RWPE2 (cell line): ENCODE data around the gene RPL10A.

Experiments
- ATAC-seq: fragments of 200-7000 bp; cut with Tn5 transposase; 3 replicates; pipeline ENCODE4 v1.9.1; 2021; ENCODE audit warnings: low read depth
- DNase-seq: peaks from one replicate; pipeline ENCODE4 v3.0.0-alpha.2; 2020; ENCODE audit warnings: low spot score
- H3K27ac ChIP-seq: fragments of 450-650 bp; 2 replicates; pipeline ENCODE4 v1.5.1; 2017; ENCODE audit warnings: mild to moderate bottlenecking; ENCODE audit not compliant: poor library complexity, severe bottlenecking
- H3K27me3 ChIP-seq: fragments of 250-450 bp; sonication (Bioruptor Pico); 2 replicates; pipeline ENCODE4 v1.5.1; 2021; ENCODE audit warnings: mild to moderate bottlenecking, moderate library complexity; ENCODE audit not compliant: insufficient read depth, poor library complexity, severe bottlenecking
- H3K36me3 ChIP-seq: fragments of 250-450 bp; sonication (Bioruptor Pico); 2 replicates; pipeline ENCODE4 v1.5.1; 2020; ENCODE audit warnings: low read depth, mild to moderate bottlenecking, moderate library complexity
- H3K4me1 ChIP-seq: fragments of 250-450 bp; sonication (Bioruptor Pico); 2 replicates; pipeline ENCODE4 v1.5.1; 2021; ENCODE audit warnings: mild to moderate bottlenecking, moderate library complexity; ENCODE audit not compliant: insufficient read depth, poor library complexity, severe bottlenecking
- H3K4me3 ChIP-seq: fragments of 250-450 bp; sonication (Bioruptor Pico); 2 replicates; pipeline ENCODE4 v1.5.1; 2021; ENCODE audit warnings: mild to moderate bottlenecking, moderate library complexity; ENCODE audit not compliant: severe bottlenecking
- H3K9me3 ChIP-seq: fragments of 250-450 bp; sonication (Bioruptor Pico); 2 replicates; pipeline ENCODE4 v1.5.1; 2021; ENCODE audit warnings: mild to moderate bottlenecking, moderate library complexity; ENCODE audit not compliant: severe bottlenecking
- TF ChIP-seq, protein P1 (sequence below): fragments of 450-650 bp; IDR thresholded peaks from one replicate; pipeline ENCODE4 v1.5.1; 2017; ENCODE audit warnings: mild to moderate bottlenecking, moderate library complexity; ENCODE audit not compliant: poor library complexity, severe bottlenecking

RPL10A gene

DNA sequence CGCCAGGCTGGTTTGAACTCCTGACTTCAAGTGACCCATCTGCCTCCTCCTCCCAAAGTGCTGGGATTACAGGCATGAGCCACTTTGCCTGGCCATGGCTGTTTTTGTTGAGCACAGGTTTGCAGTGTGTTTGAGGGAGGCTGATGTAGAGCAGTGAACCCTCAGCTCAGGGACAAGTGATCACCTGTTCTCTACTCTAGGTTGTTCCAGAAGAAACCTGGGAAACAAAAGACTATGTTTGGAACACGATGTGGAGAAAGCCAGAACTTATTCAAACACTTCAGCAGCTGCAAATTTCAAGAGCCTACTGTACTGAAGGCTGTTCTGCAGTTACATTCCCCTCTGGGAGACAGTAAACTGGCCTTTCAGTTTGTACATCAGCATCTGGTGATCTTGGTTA lies 39.8 kb downstream of the RPL10A start:
- H3K27me3 ChIP-seq = no peaks in the 10 kb centered on the region
- no peak overlapping the region for H3K4me3 ChIP-seq
- DNase-seq (no peak), ATAC-seq (no peak)
- H3K9me3 ChIP-seq = no peaks in the 10 kb centered on the region
- H3K4me1 ChIP-seq = no peaks in the 10 kb centered on the region
- H3K36me3 ChIP-seq = no peaks in the 10 kb centered on the region
- H3K27ac ChIP-seq = no peak overlapping the region
- TF ChIP-seq, protein P1, sequence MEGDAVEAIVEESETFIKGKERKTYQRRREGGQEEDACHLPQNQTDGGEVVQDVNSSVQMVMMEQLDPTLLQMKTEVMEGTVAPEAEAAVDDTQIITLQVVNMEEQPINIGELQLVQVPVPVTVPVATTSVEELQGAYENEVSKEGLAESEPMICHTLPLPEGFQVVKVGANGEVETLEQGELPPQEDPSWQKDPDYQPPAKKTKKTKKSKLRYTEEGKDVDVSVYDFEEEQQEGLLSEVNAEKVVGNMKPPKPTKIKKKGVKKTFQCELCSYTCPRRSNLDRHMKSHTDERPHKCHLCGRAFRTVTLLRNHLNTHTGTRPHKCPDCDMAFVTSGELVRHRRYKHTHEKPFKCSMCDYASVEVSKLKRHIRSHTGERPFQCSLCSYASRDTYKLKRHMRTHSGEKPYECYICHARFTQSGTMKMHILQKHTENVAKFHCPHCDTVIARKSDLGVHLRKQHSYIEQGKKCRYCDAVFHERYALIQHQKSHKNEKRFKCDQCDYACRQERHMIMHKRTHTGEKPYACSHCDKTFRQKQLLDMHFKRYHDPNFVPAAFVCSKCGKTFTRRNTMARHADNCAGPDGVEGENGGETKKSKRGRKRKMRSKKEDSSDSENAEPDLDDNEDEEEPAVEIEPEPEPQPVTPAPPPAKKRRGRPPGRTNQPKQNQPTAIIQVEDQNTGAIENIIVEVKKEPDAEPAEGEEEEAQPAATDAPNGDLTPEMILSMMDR = no peak

DNA sequence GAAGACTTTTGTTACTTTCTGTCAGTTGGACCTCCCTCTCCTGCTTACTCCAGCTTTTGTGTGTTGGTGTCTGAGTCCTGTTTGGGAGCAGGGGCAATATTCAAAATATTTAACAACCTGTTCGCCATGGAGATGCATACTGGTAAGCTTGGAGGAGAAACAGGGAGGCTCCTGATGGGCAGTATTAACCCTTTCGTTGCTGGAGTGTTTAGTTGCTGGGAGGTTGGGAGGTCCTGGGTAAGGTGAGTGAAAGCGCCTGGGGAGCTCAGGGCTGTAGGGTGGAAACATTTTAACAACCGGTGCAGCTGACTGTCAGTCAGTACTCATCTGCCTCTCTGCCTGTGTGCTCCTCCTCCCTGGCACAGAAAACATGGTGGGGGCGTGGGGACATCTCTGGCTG lies 40.3 kb downstream of the RPL10A start:
- Histone ChIP-seq H3K4me1 (no peaks in the 10 kb centered on the region), H3K36me3 (no peaks in the 10 kb centered on the region), H3K4me3 (no peak overlapping the region), H3K27ac (no peak overlapping the region), H3K9me3 (no peaks in the 10 kb centered on the region), H3K27me3 (no peaks in the 10 kb centered on the region)
- DNase-seq (no peak), ATAC-seq (0 out of 3 replicates have a peak, but pooled peaks have one; percentile 15)
- TF ChIP-seq, protein P1 = no peak

DNA sequence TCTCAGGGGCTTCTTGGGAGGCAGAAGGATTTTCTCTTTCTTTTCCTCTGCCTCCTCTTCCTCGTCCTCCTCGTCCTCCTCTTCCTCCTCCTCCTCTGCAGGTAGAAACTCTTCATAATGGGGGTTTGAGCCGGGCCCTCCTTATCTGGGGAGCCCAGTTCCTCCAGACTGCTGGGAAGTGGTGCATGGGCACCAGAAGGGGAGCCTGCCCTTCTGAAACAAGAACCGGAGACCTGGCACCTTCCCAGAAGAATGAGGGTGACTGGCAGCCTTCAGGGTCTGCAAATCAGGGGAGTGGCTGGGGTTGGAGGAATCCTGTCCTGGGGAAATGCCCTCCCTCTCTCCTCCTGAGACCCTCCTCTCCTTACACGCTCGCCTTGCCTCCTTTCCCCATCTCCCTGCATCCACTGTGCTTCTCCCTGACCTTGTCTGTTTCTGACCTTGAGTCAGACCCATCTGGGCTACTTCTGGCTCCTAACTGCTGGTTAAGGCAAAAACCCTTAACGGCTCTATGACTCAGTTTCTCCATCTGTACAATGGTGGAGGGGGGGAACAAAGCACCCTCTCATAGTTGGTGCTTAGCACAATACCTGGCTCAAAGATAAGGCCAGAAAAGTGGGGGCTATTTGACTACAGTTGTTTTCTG lies 42.8 kb downstream of the RPL10A start:
- DNase-seq = no peak
- Histone ChIP-seq H3K9me3 (no peaks in the 10 kb centered on the region), H3K4me1 (no peaks in the 10 kb centered on the region), H3K4me3 (no peak overlapping the region), H3K27ac (no peak overlapping the region), H3K27me3 (no peaks in the 10 kb centered on the region), H3K36me3 (no peaks in the 10 kb centered on the region)
- TF ChIP-seq, protein P1 = no peak
- ATAC-seq = no peak

DNA sequence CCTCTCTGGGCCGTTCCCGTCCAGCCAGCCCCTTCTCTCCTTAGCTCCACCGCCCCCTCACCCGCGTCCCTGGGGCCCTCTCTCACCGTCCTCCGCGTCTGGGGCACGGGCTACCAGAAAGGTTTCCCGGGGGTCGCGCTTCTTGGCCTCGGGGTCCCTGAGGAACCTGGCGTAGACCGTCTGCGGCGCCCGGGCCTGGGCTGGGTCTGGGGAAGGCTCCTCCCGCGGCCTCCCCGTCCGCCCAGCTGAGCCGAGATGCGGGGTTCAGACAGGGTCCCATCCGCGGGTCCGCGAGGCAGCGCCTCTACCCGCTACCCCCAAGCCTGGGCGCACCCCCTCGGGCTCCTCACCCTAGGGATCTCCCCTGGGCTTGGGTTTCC lies 43.4 kb downstream of the RPL10A start:
- H3K4me3 ChIP-seq = no peak overlapping the region
- H3K4me1 ChIP-seq = no peaks in the 10 kb centered on the region
- DNase-seq = no peak
- TF ChIP-seq, protein P1 = no peak
- no peaks in the 10 kb centered on the region for H3K27me3 ChIP-seq
- no peaks in the 10 kb centered on the region for H3K36me3 ChIP-seq
- ATAC-seq = no peak
- no peaks in the 10 kb centered on the region for H3K9me3 ChIP-seq
- H3K27ac ChIP-seq = no peak overlapping the region

DNA sequence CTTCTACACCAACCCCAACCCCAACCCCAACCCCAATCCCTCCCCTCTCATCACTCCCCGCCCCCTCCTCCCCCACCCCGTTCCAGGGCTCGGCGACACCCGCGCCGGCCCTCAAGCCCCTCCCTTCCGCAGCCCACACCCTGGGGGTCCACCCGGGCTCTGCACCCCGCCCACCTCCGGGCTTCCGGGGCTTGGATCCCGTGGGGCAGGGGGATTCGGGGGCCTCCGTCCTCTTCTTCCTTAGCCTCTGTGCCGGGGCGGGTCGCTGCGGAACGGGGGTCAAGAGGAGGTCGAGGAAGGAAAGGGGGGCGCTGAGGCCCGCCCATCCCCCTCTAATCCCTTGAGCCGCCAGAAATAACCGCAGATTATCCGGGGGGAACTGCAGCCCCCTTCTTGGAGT lies 43.8 kb downstream of the RPL10A start:
- no peaks in the 10 kb centered on the region for H3K27me3 ChIP-seq
- TF ChIP-seq, protein P1 = no peak
- H3K27ac ChIP-seq = no peak overlapping the region
- ATAC-seq (no peak), DNase-seq (no peak)
- H3K4me1 ChIP-seq = no peaks in the 10 kb centered on the region
- H3K4me3 ChIP-seq = no peak overlapping the region
- no peaks in the 10 kb centered on the region for H3K36me3 ChIP-seq
- no peaks in the 10 kb centered on the region for H3K9me3 ChIP-seq
